HepG2 (cell line): ENCODE measurements around the gene RNF4. TPM values are rescaled to one million over a fixed set of nuclear protein-coding genes. Genes with fewer than 3 reads are reported as not detected.
A peak's percentile ranks its signal among the peaks of the same experiment; 100 is the strongest.
"Not testable (repeated sequence)": the region's sequence is repeated elsewhere in the genome, so short reads cannot be mapped to it uniquely, and the experiment has no call there.

ENCODE experiments used
- ATAC-seq: fragments of 200-7000 bp; cut with Tn5 transposase; 3 replicates; pipeline ENCODE4 v1.9.1; 2020; ENCODE audit warnings: mild to moderate bottlenecking, moderate library complexity
- BruUV-seq: library from RNA; stranded (reverse); fragments of 400-500 nt; replicated peaks from 2 replicates; lab custom pipeline; 2021; lab: Mats Ljungman, UMichigan
- CTCF ChIA-PET: fragments of 300-600 bp; formaldehyde crosslinking; extraction: SDS; loops from one replicate; lab custom pipeline; 2021; ENCODE audit warnings: low total read pairs, inconsistent platforms, low intra/inter-chr PET ratio; lab: Yijun Ruan, JAX
- POLR2A ChIA-PET: fragments of 350-600 bp; sonication (Branson Sonifier 250); formaldehyde crosslinking; loops from one replicate; lab custom pipeline; 2020; ENCODE audit warnings: antibody characterized with exemption, inconsistent platforms; lab: Yijun Ruan, JAX
- DNase-seq: peaks from one replicate; pipeline ENCODE4 v3.0.0-alpha.2; 2015; ENCODE audit warnings: low spot score
- FAIRE-seq: peaks from 3 replicates; lab custom pipeline; 2011; peaks lifted over from hg19 to GRCh38; lab: Jason Lieb, UNC
- H2AFZ ChIP-seq: one replicate; pipeline ENCODE4 v1.6.1; 2011; ENCODE audit warnings: low read length, inconsistent platforms
- H3K27ac ChIP-seq: fragments of 300-600 bp; 3 replicates; pipeline ENCODE4 v1.8.0; 2011; ENCODE audit warnings: mixed run types, mild to moderate bottlenecking, mixed read lengths, low read length, inconsistent platforms; ENCODE audit not compliant: insufficient read depth; ENCODE audit errors: extremely low read length
- H3K27me3 ChIP-seq, 2 experiments: fragments of 200-600 bp in 1 of 2; 2 replicates in 1 of 2; 3 replicates in 1 of 2; pipeline versions ENCODE4 v1.6.0 to v1.8.0; 2011; ENCODE audit warnings: low read length in 2 of 2, mild to moderate bottlenecking in 2 of 2, moderate library complexity in 2 of 2, inconsistent platforms in 1 of 2; ENCODE audit not compliant: insufficient read depth in 2 of 2, control insufficient read depth in 1 of 2
- H3K36me3 ChIP-seq, 2 experiments: fragments of 200-600 bp in 1 of 2; replicated peaks in 1 of 2; 2 replicates in 1 of 2; 3 replicates in 1 of 2; pipeline versions ENCODE4 v1.5.1 to v1.8.0; 2011; ENCODE audit warnings: low read length in 2 of 2, inconsistent platforms in 1 of 2; ENCODE audit not compliant: insufficient read depth in 2 of 2, control insufficient read depth in 1 of 2
- H3K4me1 ChIP-seq: 2 replicates; pipeline ENCODE4 v1.5.1; 2012; ENCODE audit warnings: low read length, inconsistent platforms; ENCODE audit not compliant: insufficient read depth
- H3K4me2 ChIP-seq: 2 replicates; pipeline ENCODE4 v1.6.0; 2011; ENCODE audit warnings: low read depth, low read length, inconsistent platforms
- H3K4me3 ChIP-seq, 3 experiments: fragments of 200-600 bp in 1 of 3; sonication (generic), shearing (Covaris generic) in 1 of 3; replicated peaks in 1 of 3; 2 replicates each; pipeline ENCODE4 v1.5.1; 2011 to 2016; ENCODE audit warnings: low read length in 3 of 3, inconsistent platforms in 2 of 3, low read depth in 2 of 3, mild to moderate bottlenecking in 2 of 3, control low read depth in 1 of 3, mixed read lengths in 1 of 3; ENCODE audit not compliant: insufficient read depth in 1 of 3
- H3K79me2 ChIP-seq: one replicate; pipeline ENCODE4 v1.6.1; 2011; ENCODE audit warnings: low read length, inconsistent platforms; ENCODE audit not compliant: insufficient read depth
- H3K9ac ChIP-seq: 2 replicates; pipeline ENCODE4 v1.6.0; 2011; ENCODE audit warnings: mild to moderate bottlenecking, low read depth, low read length, inconsistent platforms; ENCODE audit not compliant: insufficient read depth
- H3K9me3 ChIP-seq: 2 replicates; pipeline ENCODE4 v1.5.1; 2012; ENCODE audit warnings: mild to moderate bottlenecking, low read length
- H4K20me1 ChIP-seq: 2 replicates; pipeline ENCODE4 v1.6.0; 2011; ENCODE audit warnings: inconsistent platforms, mild to moderate bottlenecking, low read length, moderate library complexity; ENCODE audit not compliant: insufficient read depth
- ZNF121 ChIP-seq: sonication (generic); formaldehyde crosslinking; IDR thresholded peaks from 2 replicates; pipeline ENCODE4 v1.5.0; 2020; ENCODE audit warnings: mild to moderate bottlenecking, missing genetic modification reagents
- ZNF878 ChIP-seq: sonication (generic); formaldehyde crosslinking; IDR thresholded peaks from 2 replicates; pipeline ENCODE4 v1.8.1; 2023; ENCODE audit warnings: mild to moderate bottlenecking, missing genetic modification reagents, moderate library complexity
- WGBS: methylation state at CpG from one replicate; pipeline ENCODE4 v1.1.6; 2017; ENCODE audit warnings: low lambda C conversion rate; 5-methylcytosine and 5-hydroxymethylcytosine counted together
- in situ Hi-C: cut with HindIII; loops from 2 replicates; pipeline ENCODE4 v1.10.0; 2017; ENCODE audit warnings: low pct_unique_long_range_greater_than_20kb; ENCODE audit not compliant: extremely low pct_ligation_motif_present
- intact Hi-C: fragments of 100-400 bp; cut with micrococcal nuclease; formaldehyde crosslinking; loops from one replicate; pipeline ENCODE4 v1.10.0; 2022; ENCODE audit not compliant: unreplicated experiment
- polyA plus RNA-seq, 8 experiments: library from polyadenylated mRNA; depleted of rRNA in 3 of 8; stranded (reverse) in 7 of 8; unstranded in 1 of 8; fragments of >200 nt; fragmentation: Illumina TruSeq in 4 of 8; extraction: Trizol in 4 of 8; gene quantifications; 2 replicates each; pipeline versions ENCODE4 v1.2.1 to v1.2.3, GENCODE V29; 2011 to 2016; ENCODE audit warnings: low read depth in 4 of 8, missing spikeins in 1 of 8, mixed read lengths in 1 of 8; ENCODE audit not compliant: insufficient read depth in 1 of 8
- total RNA-seq, 5 experiments: library from RNA; depleted of rRNA; stranded (reverse); fragments of >200 nt; fragmentation: Illumina TruSeq; extraction: Trizol; gene quantifications; 2 replicates each; pipeline ENCODE4 v1.2.3, GENCODE V29; 2016; ENCODE audit warnings: low read depth in 1 of 5

Gene RNF4
- total and polyA plus RNA-seq, 2 of the 13 experiments (the other 11 are each of a cell fraction or from before 2014, with no cell fraction given) = 38.1 to 45.1 TPM

GRCh38 chr4:2546286-2546823, 77.4 kb downstream of the RNF4 start:
- Histone ChIP-seq H4K20me1 (peaks cover 41% of the 10 kb centered on the region), H3K4me2 (no peak overlapping the region), H3K36me3 (peaks cover 0 to 5% of the 10 kb centered on the region in 2 experiments; a peak in 3 of 5 replicates), H3K27me3 (no peaks in the 10 kb centered on the region), H3K27ac (no peak overlapping the region), H3K9me3 (no peaks in the 10 kb centered on the region), H3K79me2 (peaks cover 88% of the 10 kb centered on the region), H2AFZ (no peak overlapping the region), H3K4me3 (no peak overlapping the region), H3K9ac (no peak overlapping the region), H3K4me1 (peaks cover 45% of the 10 kb centered on the region)
- in situ Hi-C loops = no loop called here
- FAIRE-seq (no peak), DNase-seq (no peak), ATAC-seq (no peak)
- no peak for TF ChIP-seq ZNF878 (CRISPR knock-in tag)
- CTCF ChIA-PET = no interaction called here
- intact Hi-C loops = loop anchor here (10.0 kb wide), 1 partner anchor 48 kb away; no protein-coding TSS in a partner anchor
- POLR2A ChIA-PET = interaction anchor here (1.3 kb wide), 1 partner anchor 9 kb away, joined by 3 read pairs; no protein-coding TSS in a partner anchor
- no TSS peak for BruUV-seq

GRCh38 chr4:2546961-2547691, 78.2 kb downstream of the RNF4 start:
- intact Hi-C loops = loop anchor here (10.0 kb wide), 1 partner anchor 48 kb away; no protein-coding TSS in a partner anchor
- H3K27ac ChIP-seq, H3K4me3 ChIP-seq, H3K36me3 ChIP-seq, BruUV-seq, H3K4me2 ChIP-seq, H3K9ac ChIP-seq, FAIRE-seq, CTCF ChIA-PET, DNase-seq, ATAC-seq, in situ Hi-C loops, H3K9me3 ChIP-seq, H2AFZ ChIP-seq, H3K27me3 ChIP-seq: not testable (repeated sequence)
- 96% methylated on average over 16 of the region's 16 CpGs for WGBS
- Histone ChIP-seq H3K79me2 (peaks cover 87% of the 10 kb centered on the region), H3K4me1 (peaks cover 43% of the 10 kb centered on the region), H4K20me1 (peaks cover 42% of the 10 kb centered on the region)
- POLR2A ChIA-PET = interaction anchor here (1.3 kb wide), 1 partner anchor 10 kb away, joined by 3 read pairs; no protein-coding TSS in a partner anchor
- TF ChIP-seq ZNF121 (CRISPR knock-in tag) = peak; percentile 49; the same call in 1 of the 2 replicates
